ENCODE measurements around the gene SIN3A.
"Not testable (repeated sequence)": the region's sequence is repeated elsewhere in the genome, so short reads cannot be mapped to it uniquely, and the experiment has no call there.

The SIN3A gene

DNA sequence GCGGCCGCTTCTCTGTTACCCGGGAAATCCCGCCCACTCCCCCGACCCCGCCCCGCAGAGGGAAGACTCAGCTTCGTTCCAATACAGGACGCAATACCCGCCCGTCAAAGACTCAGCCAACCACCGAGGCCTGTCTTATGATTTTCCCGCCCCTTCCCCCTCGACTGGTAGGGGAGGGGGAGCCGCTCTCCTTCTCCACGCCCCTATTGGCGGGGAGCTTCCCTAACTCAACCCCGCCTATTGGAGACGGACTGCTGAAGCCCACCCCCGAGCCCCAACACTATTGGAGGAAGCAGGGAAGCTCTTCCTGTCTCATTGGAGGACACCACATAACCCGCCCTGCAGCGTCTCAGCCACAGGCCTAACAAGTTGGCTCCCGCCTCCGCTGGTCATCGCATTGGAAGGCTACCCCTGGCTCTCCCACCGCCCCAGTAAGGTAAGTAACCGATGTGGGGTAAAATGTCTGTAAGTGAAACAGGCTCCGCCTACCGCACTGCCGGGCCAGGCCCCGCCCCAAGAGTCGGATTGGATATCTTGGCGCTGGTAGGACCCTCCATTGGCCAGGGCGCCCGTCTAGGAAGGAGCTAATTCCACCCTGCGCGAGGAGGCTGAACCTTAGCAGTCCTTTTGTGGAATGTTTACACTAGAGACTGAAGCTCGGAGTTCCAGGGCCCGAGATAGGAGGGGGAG is at the start of gene SIN3A:
TSS of gene SIN3A (minus strand) at position 17 of the 690 bp plus-strand sequence. CDS start 21,315 bp downstream, outside the sequence.
- peak; percentile 98 for DNase-seq

GRCh38 chr15:75493732-75494131 is 42.2 kb upstream of the SIN3A start:
- no peak for DNase-seq

- no peak for DNase-seq
These were observed 32.5 kb upstream of the SIN3A start for GRCh38 chr15:75483961-75484360.

GRCh38 chr15:75483556-75483955 is 32.1 kb upstream of the SIN3A start:
- not testable (repeated sequence) for DNase-seq

GRCh38 chr15:75483106-75483505 is 31.6 kb upstream of the SIN3A start:
- no peak for DNase-seq

- not testable (repeated sequence) for DNase-seq
These were observed 29.0 kb upstream of the SIN3A start for GRCh38 chr15:75480463-75480862.

DNA sequence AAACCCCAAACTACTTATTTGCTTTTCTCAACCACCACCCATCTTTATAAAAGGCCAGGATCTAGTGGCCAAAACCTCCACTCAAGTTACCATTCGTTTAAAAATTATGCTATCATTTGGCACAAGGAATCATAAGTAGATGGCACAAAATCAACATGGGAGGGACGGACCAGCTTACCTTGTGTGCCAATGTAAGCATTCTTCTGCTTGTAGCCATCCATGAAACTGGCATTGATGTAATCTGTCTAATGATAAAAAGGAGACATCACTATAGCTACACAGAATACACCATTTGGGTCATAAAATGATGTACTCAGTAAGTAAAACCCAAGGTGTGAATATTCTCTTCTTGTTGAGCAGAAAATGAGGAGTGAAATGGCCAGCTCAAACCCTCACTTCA is 28.2 kb upstream of the SIN3A start:
- DNase-seq, result no peak

GRCh38 chr15:75477094-75477493 is 25.6 kb upstream of the SIN3A start:
- not testable (repeated sequence) for DNase-seq

DNA sequence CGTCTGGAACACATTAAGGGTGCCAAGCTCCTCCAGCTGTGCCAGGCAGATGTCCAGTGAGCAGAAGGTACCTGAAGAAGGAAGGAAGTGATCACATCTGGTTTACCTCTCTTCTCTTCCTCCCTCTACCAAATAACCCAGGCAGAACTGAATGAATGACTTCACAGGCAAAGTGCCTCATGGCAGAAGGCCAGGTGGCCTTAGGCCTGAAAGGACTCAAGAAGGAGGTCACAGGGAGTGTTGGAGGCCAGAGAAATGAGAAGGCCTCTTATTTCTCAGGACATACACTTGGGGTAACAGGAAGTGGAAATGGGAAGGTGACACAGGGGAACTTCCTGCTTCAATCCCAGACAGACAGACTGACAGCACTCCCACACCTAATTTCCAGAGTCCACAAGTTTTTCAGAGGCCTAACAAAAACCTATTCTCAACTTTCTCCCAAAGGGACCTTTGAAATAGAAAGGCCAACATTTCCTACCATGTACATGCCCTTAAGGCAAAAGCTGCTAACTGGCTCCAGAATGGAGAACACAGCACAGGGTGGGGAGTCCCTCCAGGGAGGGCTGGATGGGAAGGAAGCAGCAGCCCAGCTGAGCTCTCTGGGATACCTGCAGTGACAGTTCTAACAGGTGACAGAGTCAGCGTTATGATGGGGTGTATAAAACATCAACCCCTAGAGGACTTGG is 17.6 kb upstream of the SIN3A start:
- DNase-seq, result no peak

DNA sequence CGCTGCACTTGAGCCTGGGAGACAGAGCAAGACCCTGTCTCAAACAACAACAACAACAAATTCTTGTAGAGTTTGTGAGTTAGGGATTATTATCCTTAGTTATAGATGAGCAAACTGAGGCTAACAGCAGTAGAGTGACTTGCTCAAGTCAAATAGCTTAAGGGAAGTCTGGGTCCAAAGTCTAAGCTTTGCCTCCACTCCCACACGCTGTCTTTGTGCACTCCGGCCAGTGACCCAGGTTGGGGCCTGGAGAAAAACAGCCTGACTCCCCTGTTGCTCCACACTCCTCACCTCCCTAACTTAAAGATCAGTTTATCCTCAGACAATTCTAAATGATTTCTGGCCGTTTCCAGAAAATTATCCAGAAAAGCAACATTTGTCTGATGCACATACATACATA is 9.2 kb upstream of the SIN3A start:
- DNase-seq, result no peak

- DNase-seq, result no peak
These were observed 8.1 kb upstream of the SIN3A start for GRCh38 chr15:75459581-75459980.

DNA sequence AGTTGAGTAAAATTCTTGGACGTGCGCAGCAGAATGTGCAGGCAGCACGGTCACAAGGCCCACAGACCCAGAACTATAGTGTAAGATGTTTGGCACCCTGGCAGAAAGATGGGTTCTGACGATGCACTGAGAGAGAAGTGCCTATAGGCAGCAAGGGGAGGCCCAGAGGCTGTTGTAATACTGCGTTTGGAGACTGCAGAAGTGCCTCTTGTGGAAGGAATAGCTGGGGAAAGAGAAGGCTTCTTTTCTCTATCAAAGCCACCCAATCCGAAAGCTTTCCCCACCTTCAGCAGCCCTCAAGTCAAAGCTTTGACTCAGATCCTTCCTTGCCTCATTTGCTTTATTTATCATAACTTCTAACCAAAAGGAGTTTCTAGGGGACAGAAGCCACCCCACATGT is 5.2 kb upstream of the SIN3A start:
- DNase-seq, result no peak

DNA sequence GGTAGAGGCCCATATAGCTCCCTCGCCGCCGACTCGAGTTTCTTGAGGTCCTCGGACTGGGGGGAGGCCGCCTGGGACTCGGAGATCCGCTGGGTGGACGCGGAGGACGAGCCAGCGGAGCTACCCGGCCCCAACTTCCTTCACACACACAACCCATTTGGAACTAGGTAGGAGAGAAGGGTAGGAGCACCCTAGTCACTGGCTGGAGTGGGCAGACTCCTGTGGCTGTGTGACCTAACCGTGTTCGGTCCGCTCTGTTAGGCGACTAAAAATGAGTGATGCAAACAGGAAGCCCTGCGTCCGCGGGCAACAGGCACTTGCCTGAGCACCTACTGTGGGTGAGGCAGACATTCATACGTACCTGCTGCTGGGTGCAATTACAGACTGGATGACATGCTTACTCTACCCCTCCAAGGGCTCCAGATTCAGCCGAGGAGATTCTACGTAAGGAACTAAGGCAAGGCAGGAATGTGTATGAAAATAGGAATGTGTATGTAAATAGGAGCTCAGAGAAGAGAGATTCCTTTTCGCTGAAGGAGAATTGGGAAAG is 4.6 kb upstream of the SIN3A start:
- no peak for DNase-seq

GRCh38 chr15:75455424-75455981 is 4.0 kb upstream of the SIN3A start:
- DNase-seq, result peak; percentile 33

- peak; percentile 40 for DNase-seq
These were observed 3.2 kb upstream of the SIN3A start for GRCh38 chr15:75454471-75455378.

DNA sequence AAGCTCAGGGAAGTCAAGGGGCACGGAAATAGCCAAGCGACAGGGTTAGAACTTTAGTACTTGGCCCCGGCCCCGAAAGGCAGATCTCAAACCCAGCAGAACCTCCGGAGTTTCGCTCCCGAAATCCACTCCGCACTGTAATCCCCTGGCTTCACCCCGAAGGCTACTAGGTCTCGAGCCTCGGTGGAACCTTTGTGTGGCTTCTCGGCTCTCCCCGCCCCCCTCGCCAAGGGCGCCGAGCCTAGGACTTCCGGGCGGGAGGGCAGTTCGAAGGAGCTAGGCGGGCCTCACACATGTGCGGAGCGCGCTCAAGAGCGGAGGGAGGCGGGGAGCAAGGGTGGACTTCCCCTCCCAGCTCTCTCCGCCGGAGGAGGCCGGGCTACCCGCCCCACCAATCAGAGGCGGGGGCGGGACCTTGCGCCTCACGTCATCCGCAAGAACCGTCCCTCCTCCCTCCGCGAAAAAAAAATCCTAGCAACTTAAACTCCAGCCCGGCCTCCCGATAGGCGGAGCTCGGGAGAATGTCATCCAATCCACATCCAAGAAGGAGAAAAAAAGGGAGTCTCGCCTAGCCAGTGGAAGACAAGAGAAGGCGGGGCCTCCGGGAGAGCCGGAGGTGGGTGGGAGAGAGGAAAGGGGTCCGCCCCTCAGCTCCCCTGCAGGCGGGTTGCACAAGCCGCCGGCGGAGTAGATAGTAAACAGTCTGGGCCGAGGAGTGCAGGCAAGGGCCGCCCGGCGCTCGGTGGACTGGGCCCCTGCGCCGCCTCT is 2.4 kb upstream of the SIN3A start:
- DNase-seq, result peak; percentile 97

DNA sequence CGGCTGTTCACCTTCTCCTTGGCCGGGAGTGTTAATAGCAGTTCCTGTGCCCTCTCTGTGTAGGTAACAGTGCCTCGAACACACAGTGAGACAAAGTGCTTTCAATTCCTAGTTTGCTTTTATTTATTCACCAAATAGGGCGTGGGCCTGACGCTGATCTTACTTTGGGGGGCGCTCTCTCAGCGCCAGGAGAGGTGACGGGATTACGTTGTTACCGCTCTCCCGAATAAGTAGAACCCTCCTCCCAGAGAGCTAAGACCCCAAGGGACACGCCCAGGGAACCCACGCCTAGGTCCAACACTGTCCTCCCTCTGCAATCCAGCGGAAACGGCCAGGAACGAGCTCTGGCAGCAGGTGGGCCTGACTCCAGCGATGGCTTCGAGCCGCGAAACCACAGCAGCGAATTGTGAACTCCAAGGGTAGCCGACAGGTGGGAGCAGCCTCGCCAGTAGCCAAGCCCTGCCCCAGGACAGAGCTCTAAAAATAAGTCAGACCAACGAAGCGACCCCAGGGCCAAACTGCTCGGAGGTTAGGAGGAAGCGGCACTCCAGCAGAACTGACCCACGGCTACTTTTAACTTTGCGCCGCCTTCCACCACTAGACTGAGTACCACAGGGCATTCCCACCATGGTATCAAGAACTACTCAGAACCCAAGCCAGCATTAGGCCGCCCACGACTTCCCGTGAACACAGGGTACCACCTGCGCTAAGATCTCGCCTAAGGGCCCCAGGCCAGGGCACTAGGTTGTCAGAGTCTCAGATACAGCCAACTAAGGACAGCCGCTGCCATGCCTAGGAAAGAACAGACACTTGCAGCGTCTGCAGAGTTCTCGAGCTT is 1.6 kb upstream of the SIN3A start:
- DNase-seq, result peak; percentile 6

GRCh38 chr15:75452364-75452864 is 924 bp upstream of the SIN3A start:
- DNase-seq, result peak; percentile 51

DNA sequence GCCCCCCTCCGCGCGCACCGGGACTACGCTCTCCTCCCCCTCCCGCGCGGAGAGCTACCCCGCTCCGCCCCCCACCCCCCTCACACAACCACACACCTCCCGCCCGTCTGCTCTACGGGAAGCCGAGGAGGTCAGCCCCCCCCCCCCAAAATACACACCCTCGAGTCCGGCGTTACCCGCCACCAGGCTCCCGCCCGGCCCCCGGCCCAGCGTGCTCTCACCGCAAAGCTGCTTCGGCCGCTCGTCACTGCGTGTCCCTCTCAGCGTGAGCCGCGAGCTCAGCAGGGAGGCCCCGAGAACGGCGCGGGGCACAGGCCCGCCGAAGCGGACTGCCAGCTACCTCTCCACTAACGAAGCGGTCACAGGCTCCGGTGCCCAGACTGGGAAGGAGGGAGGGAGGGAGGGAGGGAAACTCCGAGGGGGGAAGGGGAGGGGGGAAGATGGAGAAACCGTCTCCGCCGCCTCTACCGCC is 252 bp downstream of the SIN3A start:
- no peak for DNase-seq

GRCh38 chr15:75450307-75451201 is 936 bp downstream of the SIN3A start:
- peak; percentile 78 for DNase-seq

Data from NCI-H1092 (cell line).